ENCODE data around the gene IZUMO2.

GRCh38 chr19:50191216-50191615, 28.1 kb upstream of the IZUMO2 start:
- no peak for TF ChIP-seq CTCF (IDR thresholded peaks at IDR 0.05 in 2 of 3, conservative IDR thresholded peaks at IDR 0.05 in 1 of 3; ENCODE audit: insufficient read depth in 2 of 3, low read depth in 1 of 3, low read length in 3 of 3)
- no peak for TF ChIP-seq GABPA (tag; conservative IDR thresholded peaks at IDR 0.05; ENCODE audit: low read depth)
- TF ChIP-seq PHF20 (IDR thresholded peaks at IDR 0.05; ENCODE audit: partially characterized antibody): no peak
- TF ChIP-seq PRDM10 (IDR thresholded peaks at IDR 0.05; ENCODE audit: partially characterized antibody): no peak
- no peak for TF ChIP-seq ETV5 (CRISPR knock-in tag; IDR thresholded peaks at IDR 0.05; ENCODE audit: low read depth)
- no peak for TF ChIP-seq THRAP3 (IDR thresholded peaks at IDR 0.05; ENCODE audit: borderline replicate concordance)
- TF ChIP-seq POLR2AphosphoS2 (IDR thresholded peaks at IDR 0.05; ENCODE audit: low read length): no peak
- no peak for TF ChIP-seq CBFB (CRISPR knock-in tag; IDR thresholded peaks at IDR 0.05)
